ENCODE results near the gene MCTP1. TPM values are rescaled to one million over a fixed set of nuclear protein-coding genes. Genes with fewer than 3 reads are reported as not detected.

The MCTP1 gene
- total and polyA plus RNA-seq, 2 of the 13 experiments (the other 11 are each of a cell fraction or from before 2014, with no cell fraction given) = 0.15 to 0.48 TPM

DNA sequence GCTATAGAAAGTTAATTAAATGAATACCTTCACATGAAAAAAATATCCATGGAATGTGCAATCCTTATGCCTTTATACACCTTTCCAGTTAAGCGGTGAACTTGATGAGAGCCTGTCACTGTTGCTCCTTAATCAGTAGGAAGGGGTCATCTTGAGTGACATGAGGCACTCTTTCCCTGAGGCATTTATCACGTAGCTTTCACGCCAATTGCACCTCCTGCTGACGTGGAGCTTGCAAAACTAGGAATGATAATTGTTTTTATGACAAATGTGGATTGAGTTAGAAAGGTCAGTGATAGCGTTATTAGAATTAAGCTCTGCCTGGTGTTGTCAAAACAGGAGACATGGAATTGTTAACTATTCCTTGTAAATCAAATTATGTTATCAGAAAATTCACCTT, 586.7 kb downstream of the MCTP1 start (continued):
- TF ChIP-seq, protein P1, sequence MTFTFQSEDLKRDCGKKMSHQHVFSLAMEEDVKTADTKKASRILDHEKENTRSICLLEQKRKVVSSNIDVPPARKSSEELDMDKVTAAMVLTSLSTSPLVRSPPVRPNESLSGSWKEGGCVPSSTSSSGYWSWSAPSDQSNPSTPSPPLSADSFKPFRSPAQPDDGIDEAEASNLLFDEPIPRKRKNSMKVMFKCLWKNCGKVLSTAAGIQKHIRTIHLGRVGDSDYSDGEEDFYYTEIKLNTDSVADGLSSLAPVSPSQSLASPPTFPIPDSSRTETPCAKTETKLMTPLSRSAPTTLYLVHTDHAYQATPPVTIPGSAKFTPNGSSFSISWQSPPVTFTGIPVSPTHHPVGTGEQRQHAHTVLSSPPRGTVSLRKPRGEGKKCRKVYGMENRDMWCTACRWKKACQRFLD (CRISPR knock-in tag; IDR thresholded peaks at IDR 0.05; ENCODE audit: borderline replicate concordance) = no peak
- TF ChIP-seq KAT7 (CRISPR knock-in tag; IDR thresholded peaks at IDR 0.05; ENCODE audit: borderline replicate concordance) (no peak), ZNF777 (CRISPR knock-in tag; IDR thresholded peaks at IDR 0.05) (no peak), ZFY (CRISPR knock-in tag; IDR thresholded peaks at IDR 0.05) (no peak), ZFP62 (CRISPR knock-in tag; IDR thresholded peaks at IDR 0.05) (no peak), ZNF460 (CRISPR knock-in tag; IDR thresholded peaks at IDR 0.05; ENCODE audit: borderline replicate concordance) (no peak), YY1 (IDR thresholded peaks at IDR 0.05; ENCODE audit: insufficient read depth, insufficient replicate concordance, low read depth, low read length) (no peak), HNRNPH1 (optimal IDR thresholded peaks at IDR 0.05; ENCODE audit: low read depth, low read length) (no peak), ZNF350 (CRISPR knock-in tag; IDR thresholded peaks at IDR 0.05; ENCODE audit: borderline replicate concordance, low read depth) (no peak), SP2 (CRISPR knock-in tag; IDR thresholded peaks at IDR 0.05) (no peak)
- TF ChIP-seq, protein P2, sequence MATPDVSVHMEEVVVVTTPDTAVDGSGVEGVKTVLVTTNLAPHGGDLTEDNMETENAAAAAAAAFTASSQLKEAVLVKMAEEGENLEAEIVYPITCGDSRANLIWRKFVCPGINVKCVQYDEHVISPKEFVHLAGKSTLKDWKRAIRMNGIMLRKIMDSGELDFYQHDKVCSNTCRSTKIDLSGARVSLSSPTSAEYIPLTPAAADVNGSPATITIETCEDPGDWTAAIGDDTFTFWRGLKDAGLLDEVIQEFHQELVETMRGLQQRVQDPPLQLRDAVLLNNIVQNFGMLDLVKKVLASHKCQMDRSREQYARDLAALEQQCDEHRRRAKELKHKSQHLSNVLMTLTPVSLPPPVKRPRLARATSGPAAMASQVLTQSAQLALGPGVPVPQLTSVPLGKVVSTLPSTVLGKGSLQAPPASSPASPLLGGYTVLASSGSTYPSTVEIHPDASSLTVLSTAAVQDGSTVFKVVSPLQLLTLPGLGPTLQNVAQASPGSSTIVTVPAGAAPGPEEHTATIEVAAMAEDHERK (CRISPR knock-in tag; IDR thresholded peaks at IDR 0.05; ENCODE audit: low read depth) = no peak

DNA sequence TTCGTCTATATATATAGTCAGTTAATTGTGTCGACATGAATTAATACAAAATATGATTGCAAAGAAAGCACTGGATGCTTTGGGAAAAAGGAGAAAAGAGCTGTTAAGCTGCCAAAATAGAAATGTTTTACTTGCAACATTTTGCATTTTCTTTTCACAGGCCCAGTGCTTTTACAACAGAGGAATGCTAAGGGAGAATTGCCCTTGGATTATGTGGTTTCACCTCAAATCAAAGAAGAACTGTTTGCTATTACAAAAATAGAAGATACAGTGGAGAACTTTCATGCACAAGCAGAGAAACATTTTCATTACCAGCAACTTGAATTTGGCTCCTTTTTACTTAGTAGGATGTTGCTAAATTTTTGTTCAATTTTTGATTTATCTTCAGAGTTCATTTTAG, 590.2 kb downstream of the MCTP1 start:
- H3K36me3 ChIP-seq (replicated peaks in 1 of 2; ENCODE audit: control insufficient read depth in 1 of 2, insufficient read depth in 2 of 2, low read length in 2 of 2) = peaks cover 0 to 10% of the 10 kb centered on the region in 2 experiments; a peak in 3 of 5 replicates
- intact Hi-C loops (cut with micrococcal nuclease; ENCODE audit: unreplicated experiment) = no loop called here
- no peaks in the 10 kb centered on the region for H3K4me1 ChIP-seq (ENCODE audit: insufficient read depth, low read length)
- no peaks in the 10 kb centered on the region for H3K9me3 ChIP-seq (ENCODE audit: low read length)
- 96% methylated on average over 2 of the region's 2 CpGs for WGBS (ENCODE audit: low lambda C conversion rate)
- in situ Hi-C loops (cut with HindIII; ENCODE audit: extremely low pct_ligation_motif_present, low pct_unique_long_range_greater_than_20kb) = no loop called here
- ChIA-PET CTCF (ENCODE audit: low intra/inter-chr PET ratio, low total read pairs) (no interaction called here), POLR2A (no interaction called here)
- H3K27ac ChIP-seq (ENCODE audit: extremely low read length, insufficient read depth, low read length) = no peak overlapping the region
- H3K79me2 ChIP-seq (ENCODE audit: insufficient read depth, low read length) = no peaks in the 10 kb centered on the region
- no peak for ATAC-seq
- H3K4me2 ChIP-seq (ENCODE audit: low read depth, low read length) = no peak overlapping the region
- no peaks in the 10 kb centered on the region for H3K27me3 ChIP-seq (ENCODE audit: control insufficient read depth in 1 of 2, insufficient read depth in 2 of 2, low read length in 2 of 2)
- BruUV-seq (replicated peaks) = no TSS peak
- H3K4me3 ChIP-seq (replicated peaks in 1 of 3; ENCODE audit: insufficient read depth in 1 of 3, low read depth in 2 of 3, low read length in 3 of 3) = no peak overlapping the region
- no peak for DNase-seq (ENCODE audit: low spot score)
- no peak overlapping the region for H3K9ac ChIP-seq (ENCODE audit: insufficient read depth, low read depth, low read length)
- no peak for FAIRE-seq
- H2AFZ ChIP-seq (ENCODE audit: low read length) = no peak overlapping the region
- TF ChIP-seq ZNF34 (CRISPR knock-in tag; IDR thresholded peaks at IDR 0.05; ENCODE audit: borderline replicate concordance) = no peak
- no peak for TF ChIP-seq ZNF652 (CRISPR knock-in tag; IDR thresholded peaks at IDR 0.05; ENCODE audit: borderline replicate concordance, low read depth)
- no peak for TF ChIP-seq DNMT3B (CRISPR knock-in tag; conservative IDR thresholded peaks at IDR 0.05)
- TF ChIP-seq ZNF501 (CRISPR knock-in tag; IDR thresholded peaks at IDR 0.05) = no peak
- TF ChIP-seq, protein P3, sequence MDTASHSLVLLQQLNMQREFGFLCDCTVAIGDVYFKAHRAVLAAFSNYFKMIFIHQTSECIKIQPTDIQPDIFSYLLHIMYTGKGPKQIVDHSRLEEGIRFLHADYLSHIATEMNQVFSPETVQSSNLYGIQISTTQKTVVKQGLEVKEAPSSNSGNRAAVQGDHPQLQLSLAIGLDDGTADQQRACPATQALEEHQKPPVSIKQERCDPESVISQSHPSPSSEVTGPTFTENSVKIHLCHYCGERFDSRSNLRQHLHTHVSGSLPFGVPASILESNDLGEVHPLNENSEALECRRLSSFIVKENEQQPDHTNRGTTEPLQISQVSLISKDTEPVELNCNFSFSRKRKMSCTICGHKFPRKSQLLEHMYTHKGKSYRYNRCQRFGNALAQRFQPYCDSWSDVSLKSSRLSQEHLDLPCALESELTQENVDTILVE (CRISPR knock-in tag; IDR thresholded peaks at IDR 0.05) = no peak
- no peak for TF ChIP-seq ZSCAN29 (CRISPR knock-in tag; conservative IDR thresholded peaks at IDR 0.05)
- no peak for TF ChIP-seq ZNF577 (CRISPR knock-in tag; IDR thresholded peaks at IDR 0.05; ENCODE audit: borderline replicate concordance, low read depth)
- no peak for TF ChIP-seq MED13 (CRISPR knock-in tag; IDR thresholded peaks at IDR 0.05)
- H4K20me1 ChIP-seq (ENCODE audit: insufficient read depth, low read length) = no peaks in the 10 kb centered on the region
